Inflammatory macrophage (primary cell): ENCODE data around the gene FLII.

ENCODE experiments used
- DNase-seq, 2 donors: peaks; one replicate each; pipeline ENCODE4 v3.0.0-alpha.2; 2020 to 2022

Gene FLII

GRCh38 chr17:18260332-18261145 is 2.0 kb upstream of the FLII start, which contains the start of gene MIEF2:
TSS of gene MIEF2 (plus strand) at chr17:18260662. CDS start at chr17:18262721, 2,059 bp downstream.
- peak; percentile 91 to 96 for DNase-seq

GRCh38 chr17:18259621-18260331 is 1.2 kb upstream of the FLII start:
- DNase-seq, result no peak

- peak; percentile 85 to 92 for DNase-seq
These were observed 569 bp downstream of the FLII start for GRCh38 chr17:18257982-18258355.

GRCh38 chr17:18257268-18257981 is 1.1 kb downstream of the FLII start:
- peak in 1 of 2 donors; percentile 78 for DNase-seq

- no peak for DNase-seq
These were observed 1.8 kb downstream of the FLII start for GRCh38 chr17:18256776-18257175.

GRCh38 chr17:18256351-18256750 is 2.2 kb downstream of the FLII start:
- no peak for DNase-seq

- no peak for DNase-seq
These were observed 3.5 kb downstream of the FLII start for GRCh38 chr17:18254888-18255649.

GRCh38 chr17:18253947-18254821 is 4.4 kb downstream of the FLII start:
- DNase-seq, result no peak

GRCh38 chr17:18253187-18253884 is 5.2 kb downstream of the FLII start:
- no peak for DNase-seq

GRCh38 chr17:18252160-18252559 is 6.4 kb downstream of the FLII start:
- no peak for DNase-seq

- DNase-seq, result no peak
These were observed 7.3 kb downstream of the FLII start for GRCh38 chr17:18251204-18251603.

- DNase-seq, result no peak
These were observed 7.8 kb downstream of the FLII start for GRCh38 chr17:18250708-18251107.

- DNase-seq, result no peak
These were observed 8.3 kb downstream of the FLII start for GRCh38 chr17:18250259-18250658.

GRCh38 chr17:18248811-18249210 is 9.7 kb downstream of the FLII start:
- DNase-seq, result no peak

- DNase-seq, result peak; percentile 51 to 62
These were observed 10.2 kb downstream of the FLII start for GRCh38 chr17:18248300-18248731.

GRCh38 chr17:18247613-18248001 is 10.9 kb downstream of the FLII start:
- no peak for DNase-seq

GRCh38 chr17:18246880-18247612 is 11.5 kb downstream of the FLII start:
- DNase-seq, result peak; percentile 39 to 52

GRCh38 chr17:18246109-18246725 is 12.3 kb downstream of the FLII start:
- DNase-seq, result no peak

GRCh38 chr17:18245038-18245776 is 13.3 kb downstream of the FLII start:
- DNase-seq, result no peak
